HepG2 (cell line): ENCODE results near the gene ADGRL3.

Experiments used
- FOXP1 ChIP-seq, 2 experiments: fragments of 450-650 bp in 1 of 2; IDR thresholded peaks; 2 replicates each; pipeline ENCODE4 v1.6.1; 2017 to 2018; ENCODE audit warnings: antibody characterized with exemption in 1 of 2
- ZNF549 ChIP-seq: sonication (generic); formaldehyde crosslinking; IDR thresholded peaks from 2 replicates; pipeline ENCODE4 v1.5.0; 2020; ENCODE audit warnings: missing genetic modification reagents
- TF ChIP-seq, protein P1 (sequence below): sonication (generic); formaldehyde crosslinking; IDR thresholded peaks from 2 replicates; pipeline ENCODE4 v1.4.0; 2020; ENCODE audit warnings: low read depth, mild to moderate bottlenecking, missing genetic modification reagents

DNA sequence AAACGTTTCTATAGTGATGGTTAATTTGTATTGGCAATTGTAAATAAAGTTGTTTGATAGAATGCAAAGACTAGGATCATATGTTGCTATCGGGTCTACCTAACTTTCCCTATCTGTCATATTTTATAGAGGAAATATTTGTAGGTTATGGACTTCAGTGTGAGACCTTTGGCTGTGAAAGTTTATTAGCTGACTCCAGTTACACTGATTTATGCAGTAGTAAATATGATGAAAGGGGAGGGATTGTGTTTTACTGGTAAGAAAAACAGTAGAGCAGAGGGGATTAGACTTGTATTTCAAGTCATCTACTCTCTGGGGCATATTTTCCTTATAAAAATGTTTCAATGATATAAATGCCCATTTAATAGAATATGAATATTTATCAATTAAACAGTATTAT, 43.8 kb downstream of the ADGRL3 start:
- TF ChIP-seq ZNF549 (CRISPR knock-in tag) (no peak), FOXP1 (IDR thresholded peaks at IDR 0.05) (no peak), FOXP1 (CRISPR knock-in tag; IDR thresholded peaks at IDR 0.05) (no peak)
- TF ChIP-seq, protein P1, sequence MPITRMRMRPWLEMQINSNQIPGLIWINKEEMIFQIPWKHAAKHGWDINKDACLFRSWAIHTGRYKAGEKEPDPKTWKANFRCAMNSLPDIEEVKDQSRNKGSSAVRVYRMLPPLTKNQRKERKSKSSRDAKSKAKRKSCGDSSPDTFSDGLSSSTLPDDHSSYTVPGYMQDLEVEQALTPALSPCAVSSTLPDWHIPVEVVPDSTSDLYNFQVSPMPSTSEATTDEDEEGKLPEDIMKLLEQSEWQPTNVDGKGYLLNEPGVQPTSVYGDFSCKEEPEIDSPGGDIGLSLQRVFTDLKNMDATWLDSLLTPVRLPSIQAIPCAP (CRISPR knock-in tag): no peak
